ENCODE data around the gene PCDHA13.
A peak's percentile ranks its signal among the peaks of the same experiment; 100 is the strongest.
"Not testable (repeated sequence)": the region's sequence is repeated elsewhere in the genome, so short reads cannot be mapped to it uniquely, and the experiment has no call there.

The PCDHA13 gene, protein sequence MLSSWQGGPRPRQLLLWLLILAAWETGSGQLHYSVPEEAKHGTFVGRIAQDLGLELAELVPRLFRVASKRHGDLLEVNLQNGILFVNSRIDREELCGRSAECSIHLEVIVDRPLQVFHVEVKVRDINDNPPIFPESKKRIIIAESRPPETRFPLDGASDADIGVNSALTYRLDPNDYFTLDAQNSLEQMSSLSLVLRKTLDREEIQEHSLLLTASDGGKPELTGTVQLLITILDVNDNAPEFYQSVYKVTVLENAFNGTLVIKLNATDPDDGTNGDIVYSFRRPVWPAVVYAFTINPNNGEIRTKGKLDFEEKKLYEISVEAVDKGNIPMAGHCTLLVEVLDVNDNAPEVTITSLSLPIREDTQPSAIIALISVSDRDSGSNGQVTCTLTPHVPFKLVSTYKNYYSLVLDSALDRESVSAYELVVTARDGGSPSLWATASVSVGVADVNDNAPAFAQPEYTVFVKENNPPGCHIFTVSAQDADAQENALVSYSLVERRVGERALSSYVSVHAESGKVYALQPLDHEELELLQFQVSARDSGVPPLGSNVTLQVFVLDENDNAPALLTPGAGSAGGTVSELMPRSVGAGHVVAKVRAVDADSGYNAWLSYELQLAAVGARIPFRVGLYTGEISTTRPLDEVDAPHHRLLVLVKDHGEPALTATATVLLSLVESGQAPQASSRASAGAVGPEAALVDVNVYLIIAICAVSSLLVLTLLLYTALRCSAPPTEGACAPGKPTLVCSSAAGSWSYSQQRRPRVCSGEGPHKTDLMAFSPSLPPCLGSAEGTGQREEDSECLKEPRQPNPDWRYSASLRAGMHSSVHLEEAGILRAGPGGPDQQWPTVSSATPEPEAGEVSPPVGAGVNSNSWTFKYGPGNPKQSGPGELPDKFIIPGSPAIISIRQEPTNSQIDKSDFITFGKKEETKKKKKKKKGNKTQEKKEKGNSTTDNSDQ

DNA sequence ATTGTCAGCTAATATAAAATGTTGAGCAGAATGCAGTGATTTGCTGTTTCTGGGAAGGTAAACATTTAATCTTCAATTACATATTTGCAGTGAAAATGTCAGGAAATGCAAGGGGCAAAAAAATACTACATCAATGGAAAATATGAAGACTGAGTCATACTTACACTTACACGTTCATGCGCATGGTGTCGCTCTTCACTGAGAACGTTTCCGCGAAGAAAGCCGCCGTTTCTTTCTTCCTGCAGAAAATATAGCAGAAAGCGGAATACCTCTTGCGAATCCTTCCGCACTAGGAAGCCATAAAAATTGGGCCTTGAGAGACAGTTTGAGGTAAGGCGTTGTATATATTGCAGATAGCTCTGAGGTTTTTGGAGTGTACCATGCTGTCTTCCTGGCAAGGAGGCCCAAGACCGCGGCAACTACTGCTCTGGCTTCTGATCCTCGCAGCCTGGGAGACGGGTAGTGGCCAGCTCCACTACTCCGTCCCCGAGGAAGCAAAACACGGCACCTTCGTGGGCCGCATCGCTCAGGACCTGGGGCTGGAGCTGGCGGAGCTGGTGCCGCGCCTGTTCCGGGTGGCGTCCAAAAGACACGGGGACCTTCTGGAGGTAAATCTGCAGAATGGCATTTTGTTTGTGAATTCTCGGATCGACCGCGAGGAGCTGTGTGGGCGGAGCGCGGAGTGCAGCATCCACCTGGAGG, at the start of gene PCDHA13:
TSS of gene PCDHA13 (plus strand) at position 236 of the 702 bp plus-strand sequence. CDS start at position 381, 145 bp downstream.
- ATAC-seq (no peak), DNase-seq (no peak)
- Mint-ChIP-seq H3K9me3 (peaks cover 35% of the 10 kb centered on the region), H3K27me3 (peaks cover 28% of the 10 kb centered on the region), H3K4me3 (no peak within 1 kb of the TSS), H3K36me3 (ENCODE audit: low read depth) (peaks cover 17% of the 10 kb centered on the region), H3K27ac (no peak within 1 kb of the TSS), H3K4me1 (no peaks in the 10 kb centered on the region)

GRCh38 chr5:140833993-140834392, 47.9 kb upstream of the PCDHA13 start, which contains the start of gene PCDHA7:
PCDHA7 (plus strand) TSS chr5:140834269; CDS start chr5:140834384, 115 bp downstream.
- H3K27me3 Mint-ChIP-seq = peaks cover 21% of the 10 kb centered on the region
- H3K36me3 Mint-ChIP-seq (ENCODE audit: low read depth) = peaks cover 4% of the 10 kb centered on the region
- DNase-seq (no peak), ATAC-seq (no peak)
- no peaks in the 10 kb centered on the region for H3K4me1 Mint-ChIP-seq
- H3K9me3 Mint-ChIP-seq = peaks cover 20% of the 10 kb centered on the region
- H3K27ac Mint-ChIP-seq = no peak within 1 kb of the TSS
- H3K4me3 Mint-ChIP-seq = no peak within 1 kb of the TSS

DNA sequence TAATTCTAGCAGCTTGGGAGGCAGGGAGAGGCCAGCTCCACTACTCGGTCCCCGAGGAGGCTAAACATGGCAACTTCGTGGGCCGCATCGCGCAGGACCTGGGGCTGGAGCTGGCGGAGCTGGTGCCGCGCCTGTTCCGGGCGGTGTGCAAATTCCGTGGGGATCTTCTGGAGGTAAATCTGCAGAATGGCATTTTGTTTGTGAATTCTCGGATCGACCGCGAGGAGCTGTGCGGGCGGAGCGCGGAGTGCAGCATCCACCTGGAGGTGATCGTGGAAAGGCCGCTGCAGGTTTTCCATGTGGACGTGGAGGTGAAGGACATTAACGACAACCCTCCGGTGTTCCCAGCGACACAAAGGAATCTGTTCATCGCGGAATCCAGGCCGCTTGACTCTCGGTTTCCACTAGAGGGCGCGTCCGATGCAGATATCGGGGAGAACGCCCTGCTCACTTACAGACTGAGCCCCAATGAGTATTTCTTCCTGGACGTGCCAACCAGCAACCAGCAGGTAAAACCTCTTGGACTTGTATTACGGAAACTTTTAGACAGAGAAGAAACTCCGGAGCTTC, 47.4 kb upstream of the PCDHA13 start:
- Mint-ChIP-seq H3K9me3 (peaks cover 23% of the 10 kb centered on the region), H3K27me3 (peaks cover 21% of the 10 kb centered on the region)
- H3K4me3 Mint-ChIP-seq; H3K36me3 Mint-ChIP-seq (ENCODE audit: low read depth); DNase-seq; H3K27ac Mint-ChIP-seq; ATAC-seq; H3K4me1 Mint-ChIP-seq: not testable (repeated sequence)

DNA sequence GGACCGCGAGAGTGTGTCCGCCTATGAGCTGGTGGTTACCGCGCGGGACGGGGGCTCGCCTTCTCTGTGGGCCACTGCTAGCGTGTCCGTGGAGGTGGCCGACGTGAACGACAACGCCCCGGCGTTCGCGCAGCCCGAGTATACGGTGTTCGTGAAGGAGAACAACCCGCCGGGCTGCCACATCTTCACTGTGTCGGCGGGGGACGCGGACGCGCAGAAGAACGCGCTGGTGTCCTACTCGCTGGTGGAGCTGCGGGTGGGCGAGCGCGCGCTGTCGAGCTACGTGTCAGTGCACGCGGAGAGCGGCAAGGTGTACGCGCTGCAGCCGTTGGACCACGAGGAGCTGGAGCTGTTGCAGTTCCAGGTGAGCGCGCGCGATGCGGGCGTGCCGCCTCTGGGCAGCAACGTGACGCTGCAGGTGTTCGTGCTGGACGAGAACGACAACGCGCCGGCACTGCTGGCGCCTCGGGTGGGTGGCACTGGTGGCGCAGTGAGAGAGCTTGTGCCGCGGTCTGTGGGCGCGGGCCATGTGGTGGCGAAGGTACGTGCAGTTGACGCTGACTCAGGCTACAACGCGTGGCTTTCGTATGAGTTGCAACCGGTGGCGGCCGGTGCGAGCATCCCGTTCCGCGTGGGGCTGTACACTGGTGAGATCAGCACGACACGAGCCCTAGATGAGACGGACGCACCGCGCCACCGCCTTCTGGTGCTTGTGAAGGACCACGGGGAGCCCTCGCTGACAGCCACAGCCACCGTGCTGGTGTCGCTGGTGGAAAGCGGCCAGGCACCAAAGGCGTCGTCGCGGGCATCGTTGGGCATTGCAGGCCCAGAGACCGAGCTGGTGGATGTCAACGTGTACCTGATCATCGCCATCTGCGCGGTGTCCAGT, 46.1 kb upstream of the PCDHA13 start:
- Mint-ChIP-seq H3K4me3 (no peak overlapping the region), H3K9me3 (peaks cover 29% of the 10 kb centered on the region), H3K27me3 (peaks cover 30% of the 10 kb centered on the region), H3K36me3 (ENCODE audit: low read depth) (peaks cover 6% of the 10 kb centered on the region), H3K4me1 (no peaks in the 10 kb centered on the region), H3K27ac (no peak overlapping the region)
- DNase-seq (no peak), ATAC-seq (no peak)

DNA sequence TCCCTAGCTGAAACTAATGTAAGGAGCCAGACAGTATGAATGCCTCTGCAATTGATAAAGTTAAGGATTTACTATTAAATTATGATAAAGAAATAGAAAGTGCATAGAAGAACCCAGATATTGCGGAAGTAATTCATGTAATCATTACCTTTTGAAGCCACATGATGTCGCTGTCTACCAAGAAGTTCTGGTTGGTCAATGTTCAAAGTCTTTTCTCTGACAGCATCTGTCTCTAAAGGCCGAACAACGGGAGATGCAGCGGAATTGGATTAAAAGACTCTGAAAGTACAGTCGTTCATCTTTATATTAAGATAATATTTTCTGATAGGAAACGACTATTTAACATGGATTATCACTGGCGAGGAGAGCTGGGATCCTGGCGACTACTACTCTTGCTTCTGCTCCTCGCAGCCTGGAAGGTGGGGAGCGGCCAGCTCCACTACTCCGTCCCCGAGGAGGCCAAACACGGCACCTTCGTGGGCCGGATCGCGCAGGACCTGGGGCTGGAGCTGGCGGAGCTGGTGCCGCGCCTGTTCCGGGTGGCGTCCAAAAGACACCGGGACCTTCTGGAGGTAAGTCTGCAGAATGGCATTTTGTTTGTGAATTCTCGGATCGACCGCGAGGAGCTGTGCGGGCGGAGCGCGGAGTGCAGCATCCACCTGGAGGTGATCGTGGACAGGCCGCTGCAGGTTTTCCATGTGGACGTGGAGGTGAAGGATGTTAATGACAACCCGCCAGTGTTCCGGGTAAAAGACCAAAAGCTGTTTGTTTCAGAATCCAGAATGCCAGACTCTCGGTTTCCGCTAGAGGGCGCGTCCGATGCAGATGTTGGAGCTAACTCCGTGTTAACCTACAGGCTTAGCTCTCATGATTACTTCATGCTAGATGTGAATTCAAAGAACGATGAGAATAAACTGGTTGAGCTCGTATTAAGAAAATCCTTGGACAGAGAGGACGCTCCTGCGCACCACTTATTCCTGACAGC, 40.7 kb upstream of the PCDHA13 start, which contains the start of gene PCDHA8:
TSS of gene PCDHA8 (plus strand) at position 210 of the 985 bp plus-strand sequence. CDS start at position 345, 135 bp downstream.
- DNase-seq (peak; percentile 12), ATAC-seq (no peak)
- Mint-ChIP-seq H3K27me3 (peaks cover 18% of the 10 kb centered on the region), H3K9me3 (peaks cover 18% of the 10 kb centered on the region), H3K36me3 (ENCODE audit: low read depth) (peaks cover 10% of the 10 kb centered on the region), H3K27ac (no peak within 1 kb of the TSS), H3K4me1 (no peaks in the 10 kb centered on the region), H3K4me3 (no peak within 1 kb of the TSS)

DNA sequence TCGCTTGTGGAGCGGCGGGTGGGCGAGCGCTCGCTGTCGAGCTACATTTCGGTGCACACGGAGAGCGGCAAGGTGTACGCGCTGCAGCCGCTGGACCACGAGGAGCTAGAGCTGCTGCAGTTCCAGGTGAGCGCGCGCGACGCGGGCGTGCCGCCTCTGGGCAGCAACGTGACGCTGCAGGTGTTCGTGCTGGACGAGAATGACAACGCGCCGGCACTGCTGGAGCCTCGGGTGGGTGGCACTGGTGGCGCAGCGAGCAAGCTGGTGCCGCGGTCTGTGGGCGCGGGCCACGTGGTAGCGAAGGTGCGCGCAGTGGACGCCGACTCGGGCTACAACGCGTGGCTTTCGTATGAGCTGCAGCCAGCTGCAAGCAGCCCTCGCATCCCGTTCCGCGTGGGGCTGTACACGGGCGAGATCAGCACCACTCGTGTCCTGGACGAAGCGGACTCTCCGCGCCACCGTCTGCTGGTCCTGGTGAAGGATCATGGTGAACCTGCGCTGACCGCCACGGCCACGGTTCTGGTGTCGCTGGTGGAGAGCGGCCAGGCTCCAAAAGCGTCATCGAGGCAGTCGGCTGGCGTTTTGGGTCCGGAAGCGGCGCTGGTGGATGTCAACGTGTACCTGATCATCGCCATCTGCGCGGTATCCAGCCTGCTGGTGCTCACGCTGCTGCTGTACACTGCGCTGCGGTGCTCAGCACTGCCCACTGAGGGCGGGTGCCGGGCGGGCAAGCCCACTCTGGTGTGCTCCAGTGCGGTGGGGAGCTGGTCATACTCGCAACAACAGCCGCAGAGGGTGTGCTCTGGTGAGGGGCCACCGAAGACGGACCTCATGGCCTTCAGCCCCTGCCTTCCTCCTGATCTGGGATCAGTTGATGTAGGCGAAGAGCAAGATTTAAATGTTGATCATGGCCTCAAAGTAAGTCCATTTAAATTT, 38.9 kb upstream of the PCDHA13 start:
- no peak for DNase-seq
- peaks cover 18% of the 10 kb centered on the region for H3K9me3 Mint-ChIP-seq

DNA sequence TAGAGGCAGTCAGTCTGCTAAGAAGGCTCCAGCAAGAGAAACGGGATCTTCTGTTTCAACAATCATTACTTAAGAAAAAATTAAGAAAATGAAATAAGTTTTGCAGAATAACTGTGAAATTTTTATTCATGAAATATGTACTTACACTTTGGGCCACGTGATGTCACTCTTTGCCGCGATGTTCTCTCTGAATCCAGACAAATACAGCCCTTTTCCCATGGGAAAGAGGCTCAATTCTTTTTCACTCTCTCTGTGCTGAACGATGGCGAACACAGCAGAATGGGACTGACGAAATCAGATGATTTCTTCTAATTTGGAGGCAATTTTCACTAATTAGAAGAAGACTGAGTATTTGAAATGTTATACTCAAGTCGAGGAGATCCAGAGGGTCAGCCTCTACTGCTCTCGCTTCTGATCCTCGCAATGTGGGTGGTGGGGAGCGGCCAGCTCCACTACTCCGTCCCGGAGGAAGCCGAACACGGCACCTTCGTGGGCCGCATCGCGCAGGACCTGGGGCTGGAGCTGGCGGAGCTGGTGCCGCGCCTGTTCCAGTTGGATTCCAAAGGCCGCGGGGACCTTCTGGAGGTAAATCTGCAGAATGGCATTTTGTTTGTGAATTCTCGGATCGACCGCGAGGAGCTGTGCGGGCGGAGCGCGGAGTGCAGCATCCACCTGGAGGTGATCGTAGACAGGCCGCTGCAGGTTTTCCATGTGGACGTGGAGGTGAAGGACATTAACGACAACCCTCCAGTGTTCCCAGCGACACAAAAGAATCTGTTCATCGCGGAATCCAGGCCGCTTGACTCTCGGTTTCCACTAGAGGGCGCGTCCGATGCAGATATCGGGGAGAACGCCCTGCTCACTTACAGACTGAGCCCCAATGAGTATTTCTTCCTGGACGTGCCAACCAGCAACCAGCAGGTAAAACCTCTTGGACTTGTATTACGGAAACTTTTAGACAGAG, 33.5 kb upstream of the PCDHA13 start, which contains the start of gene PCDHA9:
TSS of gene PCDHA9 (plus strand) at position 244 of the 964 bp plus-strand sequence. CDS start at position 358, 114 bp downstream.
- H3K36me3 Mint-ChIP-seq (ENCODE audit: low read depth); H3K9me3 Mint-ChIP-seq; H3K4me3 Mint-ChIP-seq; H3K27ac Mint-ChIP-seq; H3K27me3 Mint-ChIP-seq; H3K4me1 Mint-ChIP-seq; DNase-seq; ATAC-seq: not testable (repeated sequence)

More for the DNA sequence above, 38.9 kb upstream of the PCDHA13 start:
- no peak for ATAC-seq
- Mint-ChIP-seq H3K4me3 (no peak overlapping the region), H3K4me1 (no peaks in the 10 kb centered on the region), H3K36me3 (ENCODE audit: low read depth) (peaks cover 11% of the 10 kb centered on the region), H3K27ac (no peak overlapping the region), H3K27me3 (peaks cover 19% of the 10 kb centered on the region)

DNA sequence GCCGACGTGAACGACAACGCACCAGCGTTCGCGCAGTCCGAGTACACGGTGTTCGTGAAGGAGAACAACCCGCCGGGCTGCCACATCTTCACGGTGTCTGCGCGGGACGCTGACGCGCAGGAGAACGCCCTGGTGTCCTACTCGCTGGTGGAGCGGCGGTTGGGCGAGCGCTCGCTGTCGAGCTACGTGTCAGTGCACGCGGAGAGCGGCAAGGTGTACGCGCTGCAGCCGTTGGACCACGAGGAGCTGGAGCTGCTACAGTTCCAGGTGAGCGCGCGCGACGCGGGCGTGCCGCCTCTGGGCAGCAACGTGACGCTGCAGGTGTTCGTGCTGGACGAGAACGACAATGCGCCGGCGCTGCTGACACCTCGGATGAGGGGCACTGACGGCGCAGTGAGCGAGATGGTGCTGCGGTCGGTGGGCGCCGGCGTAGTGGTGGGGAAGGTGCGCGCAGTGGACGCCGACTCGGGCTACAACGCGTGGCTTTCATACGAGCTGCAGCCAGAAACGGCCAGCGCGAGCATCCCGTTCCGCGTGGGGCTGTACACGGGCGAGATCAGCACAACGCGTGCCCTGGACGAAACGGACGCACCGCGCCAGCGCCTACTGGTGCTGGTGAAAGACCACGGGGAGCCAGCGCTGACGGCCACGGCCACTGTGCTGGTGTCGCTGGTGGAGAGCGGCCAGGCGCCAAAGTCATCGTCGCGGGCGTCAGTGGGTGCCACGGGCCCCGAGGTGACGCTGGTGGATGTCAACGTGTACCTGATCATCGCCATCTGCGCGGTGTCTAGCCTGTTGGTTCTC, 31.9 kb upstream of the PCDHA13 start:
- not testable (repeated sequence) for H3K9me3 Mint-ChIP-seq; ATAC-seq; H3K4me1 Mint-ChIP-seq; H3K27me3 Mint-ChIP-seq; DNase-seq; H3K4me3 Mint-ChIP-seq; H3K27ac Mint-ChIP-seq; H3K36me3 Mint-ChIP-seq (ENCODE audit: low read depth)

GRCh38 chr5:140855772-140856674, 25.9 kb upstream of the PCDHA13 start, which contains the start of gene PCDHA10:
PCDHA10 (plus strand) TSS chr5:140855897; CDS start chr5:140856049, 152 bp downstream.
- Mint-ChIP-seq H3K27me3 (peaks cover 5% of the 10 kb centered on the region), H3K36me3 (ENCODE audit: low read depth) (peaks cover 2% of the 10 kb centered on the region), H3K9me3 (peaks cover 10% of the 10 kb centered on the region), H3K4me3 (no peak within 1 kb of the TSS), H3K4me1 (no peaks in the 10 kb centered on the region), H3K27ac (no peak within 1 kb of the TSS)
- no peak for ATAC-seq
- no peak for DNase-seq

Data from activated naive CD8-positive, alpha-beta T cell treated with anti-CD3 and anti-CD28 coated beads, Interleukin-2, amount 50 U/mL, for 24 hours (primary cell).